K562 (cell line): Measurements from ENCODE around the gene FBXO15.

Source experiments
- CREBBP ChIP-seq: IDR thresholded peaks from one replicate; pipeline ENCODE4 v1.6.1; 2012; ENCODE audit warnings: low read depth, mild to moderate bottlenecking, control low read depth, inconsistent platforms, low read length
- MED1 ChIP-seq: sonication (generic); formaldehyde crosslinking; IDR thresholded peaks from 2 replicates; pipeline ENCODE4 v1.8.1; 2023; ENCODE audit warnings: missing genetic modification reagents, borderline replicate concordance
- MXI1 ChIP-seq: IDR thresholded peaks from 2 replicates; pipeline ENCODE4 v1.6.1; 2011; ENCODE audit warnings: low read depth, mild to moderate bottlenecking, improper control_type of control experiment, low read length
- RNF2 ChIP-seq: sonication (generic); IDR thresholded peaks from 2 replicates; pipeline ENCODE4 v1.6.1; 2016
- TGIF2 ChIP-seq: sonication (generic); formaldehyde crosslinking; IDR thresholded peaks from 2 replicates; pipeline ENCODE4 v1.8.1; 2022; ENCODE audit warnings: mild to moderate bottlenecking, missing genetic modification reagents, moderate library complexity
- TF ChIP-seq, protein P1 (sequence below): sonication (generic); formaldehyde crosslinking; IDR thresholded peaks from 2 replicates; pipeline ENCODE4 v1.5.0; 2020; ENCODE audit warnings: missing genetic modification reagents

DNA sequence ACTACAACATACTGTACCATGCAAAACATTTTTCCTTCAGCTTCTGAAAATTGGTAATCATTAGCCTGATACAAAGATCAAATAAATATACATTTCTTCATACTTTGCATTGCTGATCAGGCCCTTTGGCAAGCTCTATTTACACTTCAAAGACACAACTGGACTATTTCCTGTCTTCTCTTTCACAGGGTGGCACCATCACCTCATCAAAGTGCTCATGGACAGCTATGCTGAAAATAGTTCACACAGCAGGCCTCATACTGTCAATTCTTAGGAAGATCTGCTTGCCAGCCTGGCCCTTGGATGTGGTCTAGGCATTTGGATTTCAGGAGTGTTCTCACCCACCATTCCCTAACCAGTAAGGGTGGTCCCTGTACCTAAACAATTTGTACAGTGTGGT is 33.9 kb downstream of the FBXO15 start:
- TF ChIP-seq RNF2 (no peak), TGIF2 (CRISPR knock-in tag) (no peak), CREBBP (no peak), MED1 (CRISPR knock-in tag) (no peak), MXI1 (no peak)
- TF ChIP-seq, protein P1, sequence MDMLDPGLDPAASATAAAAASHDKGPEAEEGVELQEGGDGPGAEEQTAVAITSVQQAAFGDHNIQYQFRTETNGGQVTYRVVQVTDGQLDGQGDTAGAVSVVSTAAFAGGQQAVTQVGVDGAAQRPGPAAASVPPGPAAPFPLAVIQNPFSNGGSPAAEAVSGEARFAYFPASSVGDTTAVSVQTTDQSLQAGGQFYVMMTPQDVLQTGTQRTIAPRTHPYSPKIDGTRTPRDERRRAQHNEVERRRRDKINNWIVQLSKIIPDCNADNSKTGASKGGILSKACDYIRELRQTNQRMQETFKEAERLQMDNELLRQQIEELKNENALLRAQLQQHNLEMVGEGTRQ (CRISPR knock-in tag), result no peak
